LNCaP clone FGC (cell line): ENCODE measurements around the gene NCOR1.

ENCODE experiments used
- DNase-seq: peaks from one replicate; pipeline ENCODE4 v3.0.0-alpha.2; 2011; ENCODE audit warnings: low read depth
- H3K4me3 ChIP-seq: 2 replicates; pipeline ENCODE4 v1.5.1; 2011; ENCODE audit warnings: mild to moderate bottlenecking, low read depth, low read length, control low read depth
- TF ChIP-seq, protein P1 (sequence below): IDR thresholded peaks from 2 replicates; pipeline ENCODE4 v1.5.1; 2012; ENCODE audit warnings: mild to moderate bottlenecking; ENCODE audit not compliant: control insufficient read depth, insufficient read depth; ENCODE audit errors: extremely low read depth

NCOR1 gene

GRCh38 chr17:16052486-16052885 lies 162.8 kb downstream of the NCOR1 start:
- no peak overlapping the region for H3K4me3 ChIP-seq
- no peak for DNase-seq
- TF ChIP-seq, protein P1, sequence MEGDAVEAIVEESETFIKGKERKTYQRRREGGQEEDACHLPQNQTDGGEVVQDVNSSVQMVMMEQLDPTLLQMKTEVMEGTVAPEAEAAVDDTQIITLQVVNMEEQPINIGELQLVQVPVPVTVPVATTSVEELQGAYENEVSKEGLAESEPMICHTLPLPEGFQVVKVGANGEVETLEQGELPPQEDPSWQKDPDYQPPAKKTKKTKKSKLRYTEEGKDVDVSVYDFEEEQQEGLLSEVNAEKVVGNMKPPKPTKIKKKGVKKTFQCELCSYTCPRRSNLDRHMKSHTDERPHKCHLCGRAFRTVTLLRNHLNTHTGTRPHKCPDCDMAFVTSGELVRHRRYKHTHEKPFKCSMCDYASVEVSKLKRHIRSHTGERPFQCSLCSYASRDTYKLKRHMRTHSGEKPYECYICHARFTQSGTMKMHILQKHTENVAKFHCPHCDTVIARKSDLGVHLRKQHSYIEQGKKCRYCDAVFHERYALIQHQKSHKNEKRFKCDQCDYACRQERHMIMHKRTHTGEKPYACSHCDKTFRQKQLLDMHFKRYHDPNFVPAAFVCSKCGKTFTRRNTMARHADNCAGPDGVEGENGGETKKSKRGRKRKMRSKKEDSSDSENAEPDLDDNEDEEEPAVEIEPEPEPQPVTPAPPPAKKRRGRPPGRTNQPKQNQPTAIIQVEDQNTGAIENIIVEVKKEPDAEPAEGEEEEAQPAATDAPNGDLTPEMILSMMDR: no peak

GRCh38 chr17:16050844-16051243 lies 164.5 kb downstream of the NCOR1 start:
- no peak overlapping the region for H3K4me3 ChIP-seq
- no peak for DNase-seq
- TF ChIP-seq, protein P1: no peak

- no peak overlapping the region for H3K4me3 ChIP-seq
- no peak for DNase-seq
- TF ChIP-seq, protein P1: no peak
Measured at GRCh38 chr17:16048811-16049449, 166.4 kb downstream of the NCOR1 start.

DNA sequence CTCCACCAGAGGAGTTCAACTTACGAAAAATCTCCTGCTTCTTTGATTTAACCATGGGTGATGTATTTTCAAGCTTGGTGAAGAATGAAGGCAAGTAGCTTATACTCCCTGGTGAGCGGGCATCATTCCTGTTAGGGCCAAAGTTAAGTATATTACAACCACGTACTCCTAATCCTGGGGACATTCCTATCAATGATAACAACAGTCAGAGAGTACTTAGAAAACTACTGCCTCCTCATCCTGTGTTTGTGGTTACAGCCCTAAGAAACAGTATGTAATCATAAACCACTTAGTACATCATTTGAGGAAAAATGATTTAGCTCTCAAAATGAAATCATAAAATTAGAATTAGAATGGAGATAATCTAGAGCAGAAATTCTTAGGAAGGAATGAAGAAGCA lies 168.4 kb downstream of the NCOR1 start:
- DNase-seq: no peak
- no peak overlapping the region for H3K4me3 ChIP-seq
- TF ChIP-seq, protein P1: no peak

DNA sequence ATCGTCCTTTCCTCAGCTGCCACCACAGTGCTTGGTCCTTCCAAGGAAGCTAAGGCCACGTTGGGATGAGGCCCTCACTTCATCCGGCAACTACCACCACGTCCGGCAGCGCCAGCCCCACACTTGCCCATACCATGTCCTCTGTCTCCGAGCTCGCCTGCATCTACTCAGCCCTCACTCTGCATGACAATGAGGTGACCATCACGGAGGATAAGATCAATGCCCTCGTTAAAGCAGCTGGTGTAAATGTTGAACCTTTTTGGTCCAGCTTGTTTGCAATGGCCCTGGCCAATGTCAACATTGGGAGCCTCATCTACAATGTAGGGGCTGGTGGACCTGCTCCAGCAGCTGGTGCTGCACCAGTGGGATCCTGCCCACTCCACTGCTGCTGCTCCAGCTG lies 170.8 kb downstream of the NCOR1 start:
- TF ChIP-seq, protein P1: no peak
- no peak overlapping the region for H3K4me3 ChIP-seq
- no peak for DNase-seq

DNA sequence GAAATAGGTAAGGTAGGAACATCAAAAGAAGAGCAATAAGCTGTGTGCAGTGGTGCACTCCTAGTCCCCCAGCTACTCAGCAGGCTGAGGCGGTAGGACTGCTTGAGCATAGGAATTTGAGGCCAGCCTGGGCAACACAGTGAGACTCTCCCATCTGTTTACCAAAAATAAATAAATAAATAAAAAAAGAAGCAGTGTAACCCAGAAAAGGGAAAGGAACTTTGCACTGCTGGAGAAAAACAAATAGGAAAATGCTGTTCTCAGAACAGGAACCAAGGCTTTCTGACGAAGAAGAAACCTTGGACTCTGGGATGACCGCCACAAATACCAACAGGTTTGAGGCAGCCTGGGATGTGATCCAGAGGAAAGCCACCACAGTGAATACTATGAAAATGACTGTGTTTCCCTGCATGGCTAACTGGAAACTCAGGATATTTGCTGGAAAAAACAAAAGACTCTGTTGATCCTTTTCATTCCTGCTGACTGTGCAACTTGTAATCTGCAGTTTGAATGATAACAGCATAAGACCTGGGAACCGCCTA lies 174.6 kb downstream of the NCOR1 start:
- TF ChIP-seq, protein P1: no peak
- no peak overlapping the region for H3K4me3 ChIP-seq
- peak; percentile 34 for DNase-seq

DNA sequence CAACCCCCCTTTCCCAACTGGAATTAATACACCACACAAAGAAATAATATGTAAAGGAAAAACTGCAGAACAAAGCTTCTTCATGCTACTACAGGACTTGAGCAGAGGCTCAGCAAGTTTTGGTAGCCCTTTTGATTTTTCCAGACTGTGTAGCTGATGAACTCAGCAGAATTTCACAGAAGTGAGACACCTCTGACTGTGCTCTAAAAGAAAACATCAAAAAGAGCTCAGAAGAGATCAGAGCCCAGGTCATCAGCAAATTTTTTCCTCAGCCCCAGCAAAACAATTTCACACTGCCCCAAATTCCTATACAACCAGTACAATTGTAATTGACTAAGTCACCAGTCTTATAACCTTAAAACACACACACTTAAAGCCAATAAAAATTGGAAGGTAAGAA lies 177.7 kb downstream of the NCOR1 start:
- DNase-seq: no peak
- TF ChIP-seq, protein P1: no peak

More for the DNA sequence above, 177.7 kb downstream of the NCOR1 start:
- no peak overlapping the region for H3K4me3 ChIP-seq
